GM12878 (cell line): Measurements from ENCODE around the gene ENDOU.

Experiments used
- CTCF ChIP-seq, 3 experiments: IDR thresholded peaks in 2 of 3; conservative IDR thresholded peaks in 1 of 3; 2 replicates each; pipeline ENCODE4 v1.5.1; 2011; ENCODE audit warnings: low read depth in 3 of 3, low read length in 3 of 3, mild to moderate bottlenecking in 3 of 3, control low read depth in 2 of 3, moderate library complexity in 2 of 3, inconsistent platforms in 1 of 3, mixed read lengths in 1 of 3; ENCODE audit not compliant: control insufficient read depth in 2 of 3, insufficient read depth in 1 of 3; ENCODE audit errors: extremely low read depth in 1 of 3
- POLR2A ChIP-seq: IDR thresholded peaks from 2 replicates; pipeline ENCODE4 v1.6.1; 2011; ENCODE audit warnings: low read depth, mild to moderate bottlenecking, low read length
- POLR2AphosphoS5 ChIP-seq: IDR thresholded peaks from 2 replicates; pipeline ENCODE4 v1.6.1; 2011; ENCODE audit warnings: mild to moderate bottlenecking, low read length, inconsistent platforms
- SMC3 ChIP-seq: IDR thresholded peaks from 2 replicates; pipeline ENCODE4 v1.6.1; 2011; ENCODE audit warnings: low read length, improper control_type of control experiment, borderline replicate concordance
- SUZ12 ChIP-seq: fragments of 200-600 bp; sonication (generic); IDR thresholded peaks from one replicate; pipeline ENCODE4 v1.6.1; 2018; ENCODE audit warnings: antibody characterized with exemption, mild to moderate bottlenecking; ENCODE audit not compliant: unreplicated experiment
- ZNF207 ChIP-seq: fragments of 450-650 bp; IDR thresholded peaks from 2 replicates; pipeline ENCODE4 v1.6.1; 2014; ENCODE audit warnings: antibody characterized with exemption, mild to moderate bottlenecking, borderline replicate concordance
- TF ChIP-seq, protein P1 (sequence below): IDR thresholded peaks from 2 replicates; pipeline ENCODE4 v1.6.1; 2012; ENCODE audit warnings: mild to moderate bottlenecking, low read depth, low read length

DNA sequence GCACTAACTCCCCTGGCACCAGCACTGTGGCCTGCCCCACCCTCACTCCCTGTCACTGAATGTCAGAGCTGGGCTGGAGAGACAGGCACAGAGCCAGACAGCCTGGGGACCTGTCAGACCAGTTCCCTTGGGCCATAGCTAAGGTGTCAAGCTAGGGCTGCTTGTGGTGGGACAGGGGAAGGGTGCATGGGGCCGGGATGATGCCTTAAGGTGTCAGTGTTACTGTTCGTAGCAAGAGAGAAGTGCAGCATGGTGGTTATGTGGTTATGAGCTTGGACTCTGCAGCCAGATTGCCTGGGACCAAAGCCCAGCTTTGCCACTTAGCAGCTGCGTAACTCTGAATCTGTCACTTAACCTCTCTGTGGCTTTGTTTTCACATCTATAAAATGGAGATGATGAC lies 29.6 kb upstream of the ENDOU start:
- no peak for TF ChIP-seq CTCF (IDR thresholded peaks at IDR 0.05 in 2 of 3, conservative IDR thresholded peaks at IDR 0.05 in 1 of 3; ENCODE audit: control insufficient read depth in 2 of 3, extremely low read depth in 1 of 3, insufficient read depth in 1 of 3, low read depth in 3 of 3, low read length in 3 of 3)
- TF ChIP-seq POLR2AphosphoS5, result no peak
- TF ChIP-seq, protein P1, sequence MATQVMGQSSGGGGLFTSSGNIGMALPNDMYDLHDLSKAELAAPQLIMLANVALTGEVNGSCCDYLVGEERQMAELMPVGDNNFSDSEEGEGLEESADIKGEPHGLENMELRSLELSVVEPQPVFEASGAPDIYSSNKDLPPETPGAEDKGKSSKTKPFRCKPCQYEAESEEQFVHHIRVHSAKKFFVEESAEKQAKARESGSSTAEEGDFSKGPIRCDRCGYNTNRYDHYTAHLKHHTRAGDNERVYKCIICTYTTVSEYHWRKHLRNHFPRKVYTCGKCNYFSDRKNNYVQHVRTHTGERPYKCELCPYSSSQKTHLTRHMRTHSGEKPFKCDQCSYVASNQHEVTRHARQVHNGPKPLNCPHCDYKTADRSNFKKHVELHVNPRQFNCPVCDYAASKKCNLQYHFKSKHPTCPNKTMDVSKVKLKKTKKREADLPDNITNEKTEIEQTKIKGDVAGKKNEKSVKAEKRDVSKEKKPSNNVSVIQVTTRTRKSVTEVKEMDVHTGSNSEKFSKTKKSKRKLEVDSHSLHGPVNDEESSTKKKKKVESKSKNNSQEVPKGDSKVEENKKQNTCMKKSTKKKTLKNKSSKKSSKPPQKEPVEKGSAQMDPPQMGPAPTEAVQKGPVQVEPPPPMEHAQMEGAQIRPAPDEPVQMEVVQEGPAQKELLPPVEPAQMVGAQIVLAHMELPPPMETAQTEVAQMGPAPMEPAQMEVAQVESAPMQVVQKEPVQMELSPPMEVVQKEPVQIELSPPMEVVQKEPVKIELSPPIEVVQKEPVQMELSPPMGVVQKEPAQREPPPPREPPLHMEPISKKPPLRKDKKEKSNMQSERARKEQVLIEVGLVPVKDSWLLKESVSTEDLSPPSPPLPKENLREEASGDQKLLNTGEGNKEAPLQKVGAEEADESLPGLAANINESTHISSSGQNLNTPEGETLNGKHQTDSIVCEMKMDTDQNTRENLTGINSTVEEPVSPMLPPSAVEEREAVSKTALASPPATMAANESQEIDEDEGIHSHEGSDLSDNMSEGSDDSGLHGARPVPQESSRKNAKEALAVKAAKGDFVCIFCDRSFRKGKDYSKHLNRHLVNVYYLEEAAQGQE, result no peak
- TF ChIP-seq POLR2A, result no peak
- TF ChIP-seq SMC3, result no peak
- TF ChIP-seq ZNF207, result no peak
- TF ChIP-seq SUZ12, result no peak
